H9 (cell line): ENCODE results near the gene PDE8A. TPM values are rescaled to one million over a fixed set of nuclear protein-coding genes. Genes with fewer than 3 reads are reported as not detected.

ENCODE experiments used
- DNase-seq: peaks from one replicate; pipeline ENCODE4 v3.0.0-alpha.2; 2017
- H2AFZ ChIP-seq: one replicate; pipeline ENCODE4 v1.6.1; 2013; ENCODE audit warnings: mild to moderate bottlenecking, low read length, control low read depth, moderate library complexity
- H2AK5ac ChIP-seq: 2 replicates; pipeline ENCODE4 v1.6.1; 2013; ENCODE audit warnings: low read length, control low read depth, mixed read lengths; ENCODE audit not compliant: insufficient read length
- H2BK120ac ChIP-seq: one replicate; pipeline ENCODE4 v1.6.1; 2013; ENCODE audit warnings: low read depth, mild to moderate bottlenecking, low read length, control low read depth, inconsistent platforms; ENCODE audit not compliant: poor library complexity, severe bottlenecking
- H2BK12ac ChIP-seq: 2 replicates; pipeline ENCODE4 v1.6.1; 2013; ENCODE audit warnings: low read length, control low read depth, mixed read lengths, low read depth; ENCODE audit not compliant: insufficient read length
- H2BK15ac ChIP-seq: 2 replicates; pipeline ENCODE4 v1.6.1; 2013; ENCODE audit warnings: low read depth, low read length, control low read depth
- H2BK20ac ChIP-seq: one replicate; pipeline ENCODE4 v1.6.1; 2013; ENCODE audit warnings: low read depth, mild to moderate bottlenecking, low read length, control low read depth, inconsistent platforms; ENCODE audit not compliant: poor library complexity, severe bottlenecking
- H2BK5ac ChIP-seq: 2 replicates; pipeline ENCODE4 v1.6.1; 2013; ENCODE audit warnings: low read length, control low read depth, mixed read lengths; ENCODE audit not compliant: insufficient read length
- H3K14ac ChIP-seq: 2 replicates; pipeline ENCODE4 v1.6.1; 2013; ENCODE audit warnings: low read length, control low read depth; ENCODE audit not compliant: insufficient read depth
- H3K18ac ChIP-seq: 2 replicates; pipeline ENCODE4 v1.6.1; 2013; ENCODE audit warnings: low read depth, mild to moderate bottlenecking, mixed read lengths, low read length, control low read depth; ENCODE audit not compliant: insufficient read length
- H3K23ac ChIP-seq: 2 replicates; pipeline ENCODE4 v1.6.1; 2013; ENCODE audit warnings: low read length, control low read depth, mixed read lengths, low read depth; ENCODE audit not compliant: insufficient read length
- H3K23me2 ChIP-seq: 2 replicates; pipeline ENCODE4 v1.6.1; 2013; ENCODE audit warnings: low read depth, mild to moderate bottlenecking, mixed read lengths, low read length, control low read depth; ENCODE audit not compliant: insufficient read length, poor library complexity, severe bottlenecking
- H3K27ac ChIP-seq: 2 replicates; pipeline ENCODE4 v1.5.1; 2013; ENCODE audit warnings: low read length, control low read depth, mixed read lengths, low read depth; ENCODE audit not compliant: insufficient read length
- H3K27me3 ChIP-seq: 2 replicates; pipeline ENCODE4 v1.6.1; 2013; ENCODE audit warnings: low read length, control low read depth, inconsistent platforms; ENCODE audit not compliant: insufficient read depth
- H3K4ac ChIP-seq: 2 replicates; pipeline ENCODE4 v1.6.1; 2013; ENCODE audit warnings: low read depth, mild to moderate bottlenecking, control low read depth, inconsistent platforms, low read length, moderate library complexity
- H3K4me1 ChIP-seq: 2 replicates; pipeline ENCODE4 v1.6.1; 2013; ENCODE audit warnings: low read length, control low read depth, inconsistent platforms; ENCODE audit not compliant: insufficient read depth
- H3K4me2 ChIP-seq: 2 replicates; pipeline ENCODE4 v1.6.1; 2013; ENCODE audit warnings: low read length, control low read depth, mixed read lengths; ENCODE audit not compliant: insufficient read length, insufficient read depth
- H3K56ac ChIP-seq: 2 replicates; pipeline ENCODE4 v1.6.1; 2013; ENCODE audit warnings: low read depth, mild to moderate bottlenecking, mixed read lengths, low read length, control low read depth; ENCODE audit not compliant: insufficient read length
- H3K79me1 ChIP-seq: 2 replicates; pipeline ENCODE4 v1.6.1; 2013; ENCODE audit warnings: low read depth, mild to moderate bottlenecking, moderate library complexity, low read length, control low read depth, inconsistent platforms; ENCODE audit not compliant: insufficient read depth, poor library complexity, severe bottlenecking
- H3K79me2 ChIP-seq: 2 replicates; pipeline ENCODE4 v1.6.1; 2013; ENCODE audit warnings: low read length, control low read depth, inconsistent platforms; ENCODE audit not compliant: insufficient read depth
- H3K9ac ChIP-seq: 2 replicates; pipeline ENCODE4 v1.6.1; 2013; ENCODE audit warnings: low read length, control low read depth, mixed read lengths; ENCODE audit not compliant: insufficient read length; ENCODE audit errors: extremely low read depth
- H3K9me3 ChIP-seq: one replicate; pipeline ENCODE4 v1.6.1; 2013; ENCODE audit warnings: low read depth, low read length, inconsistent platforms; ENCODE audit not compliant: control insufficient read depth
- H3T11ph ChIP-seq: one replicate; pipeline ENCODE4 v1.6.1; 2013; ENCODE audit warnings: mild to moderate bottlenecking, low read length, control low read depth, inconsistent platforms
- H4K20me1 ChIP-seq: one replicate; pipeline ENCODE4 v1.6.1; 2013; ENCODE audit not compliant: control insufficient read depth, insufficient read length, insufficient read depth
- H4K5ac ChIP-seq: 2 replicates; pipeline ENCODE4 v1.6.1; 2013; ENCODE audit warnings: low read depth, mild to moderate bottlenecking, mixed read lengths, low read length, control low read depth; ENCODE audit not compliant: insufficient read length
- H4K8ac ChIP-seq: replicated peaks from 2 replicates; pipeline ENCODE4 v1.6.1; 2013; ENCODE audit warnings: low read length, control low read depth, mixed read lengths, low read depth; ENCODE audit not compliant: insufficient read length
- H4K91ac ChIP-seq: 2 replicates; pipeline ENCODE4 v1.6.1; 2013; ENCODE audit warnings: low read depth, mild to moderate bottlenecking, moderate library complexity, mixed read lengths, low read length, control low read depth; ENCODE audit not compliant: insufficient read length
- H3K27ac Mint-ChIP-seq, 3 experiments: 2 replicates in 2 of 3; 3 replicates in 1 of 3; pipeline ENCODE4 v1.8.0; 2020 to 2021; ENCODE audit warnings: mixed read lengths in 3 of 3, mild to moderate bottlenecking in 1 of 3, moderate library complexity in 1 of 3
- H3K27me3 Mint-ChIP-seq: 2 replicates; pipeline ENCODE4 v1.8.0; 2021; ENCODE audit warnings: low read depth, mild to moderate bottlenecking, moderate library complexity, mixed read lengths
- H3K36me3 Mint-ChIP-seq, 3 experiments: 2 replicates in 2 of 3; 3 replicates in 1 of 3; pipeline ENCODE4 v1.8.0; 2020 to 2021; ENCODE audit warnings: low read depth in 3 of 3, mixed read lengths in 3 of 3; ENCODE audit not compliant: insufficient read depth in 1 of 3
- H3K4me1 Mint-ChIP-seq, 2 experiments: 2 replicates each; pipeline ENCODE4 v1.8.0; 2020; ENCODE audit warnings: mixed read lengths in 2 of 2
- H3K4me3 Mint-ChIP-seq, 2 experiments: 2 replicates in 1 of 2; 3 replicates in 1 of 2; pipeline ENCODE4 v1.8.0; 2020 to 2021; ENCODE audit warnings: mild to moderate bottlenecking in 2 of 2, mixed read lengths in 2 of 2, moderate library complexity in 1 of 2
- H3K9me3 Mint-ChIP-seq, 2 experiments: 2 replicates in 1 of 2; 3 replicates in 1 of 2; pipeline ENCODE4 v1.8.0; 2020; ENCODE audit warnings: mild to moderate bottlenecking in 2 of 2, mixed read lengths in 2 of 2, moderate library complexity in 1 of 2
- WGBS: extraction: QIAGEN DNeasy Blood & Tissue Kit; methylation state at CpG from one replicate; pipeline ENCODE4 v1.1.7; 2013; ENCODE audit warnings: missing lambda C conversion rate, low lambda C conversion rate, mixed read lengths; ENCODE audit not compliant: insufficient read length; ENCODE audit errors: extremely low coverage; 5-methylcytosine and 5-hydroxymethylcytosine counted together
- total RNA-seq: library from RNA; stranded (reverse); gene quantifications from 2 replicates; pipeline ENCODE4 v1.2.1, GENCODE V29; 2021
- TF ChIP-seq, protein P1 (sequence below): fragments of 200-600 bp; sonication (generic); conservative IDR thresholded peaks from 3 replicates; pipeline ENCODE4 v1.8.0; 2021; ENCODE audit warnings: antibody characterized with exemption, mild to moderate bottlenecking

The PDE8A gene
- total RNA-seq, 1 experiment from 2014 or later = 9.3 TPM

DNA sequence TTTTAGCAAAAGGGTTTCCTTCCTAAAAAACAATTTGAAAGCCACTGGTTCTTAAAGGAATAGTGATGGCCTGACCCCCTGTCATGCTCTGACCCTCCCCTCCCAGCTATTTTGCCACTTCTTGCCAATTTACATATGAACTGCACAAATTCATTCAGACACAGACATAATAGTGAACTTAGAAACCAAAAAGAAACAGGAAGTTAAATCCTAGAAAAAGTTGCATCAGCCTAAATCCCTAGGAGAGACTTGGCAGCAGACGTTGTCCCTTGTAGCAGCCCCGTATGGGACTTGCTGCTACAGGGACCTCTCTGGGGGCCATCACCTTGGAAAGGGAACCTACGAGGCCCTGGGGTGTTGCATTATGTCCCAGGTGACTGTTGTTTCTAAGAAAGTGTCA, 14.3 kb upstream of the PDE8A start:
- Histone ChIP-seq H3T11ph (no peak overlapping the region), H3K4ac (no peak overlapping the region), H3K27me3 (no peaks in the 10 kb centered on the region), H3K4me2 (no peak overlapping the region), H2BK20ac (no peak overlapping the region), H3K18ac (no peak overlapping the region), H3K56ac (no peak overlapping the region), H4K5ac (no peak overlapping the region), H3K9ac (no peak overlapping the region), H3K23me2 (no peaks in the 10 kb centered on the region), H4K20me1 (no peaks in the 10 kb centered on the region), H2AFZ (no peak overlapping the region), H4K91ac (no peak overlapping the region), H2BK120ac (no peak overlapping the region), H2BK12ac (no peak overlapping the region), H3K4me1 (no peaks in the 10 kb centered on the region), H3K79me2 (no peaks in the 10 kb centered on the region), H3K14ac (no peak overlapping the region), H2BK15ac (no peak overlapping the region), H4K8ac (no peak overlapping the region), H2AK5ac (no peak overlapping the region), H3K79me1 (no peaks in the 10 kb centered on the region), H3K9me3 (peaks cover 5% of the 10 kb centered on the region), H3K27ac (no peak overlapping the region), H2BK5ac (no peak overlapping the region), H3K23ac (no peak overlapping the region)
- Mint-ChIP-seq H3K36me3 (peaks cover 11 to 23% (median 23%) of the 10 kb centered on the region in 3 experiments), H3K9me3 (peaks cover 25 to 27% of the 10 kb centered on the region in 2 experiments), H3K27me3 (peaks cover 2% of the 10 kb centered on the region), H3K4me1 (peaks cover 7 to 11% of the 10 kb centered on the region in 2 experiments), H3K4me3 (no peak overlapping the region), H3K27ac (peak overlapping the region in 2 of 3 experiments; percentile 40 to 87; a peak in 1 of 7 replicates)
- TF ChIP-seq, protein P1, sequence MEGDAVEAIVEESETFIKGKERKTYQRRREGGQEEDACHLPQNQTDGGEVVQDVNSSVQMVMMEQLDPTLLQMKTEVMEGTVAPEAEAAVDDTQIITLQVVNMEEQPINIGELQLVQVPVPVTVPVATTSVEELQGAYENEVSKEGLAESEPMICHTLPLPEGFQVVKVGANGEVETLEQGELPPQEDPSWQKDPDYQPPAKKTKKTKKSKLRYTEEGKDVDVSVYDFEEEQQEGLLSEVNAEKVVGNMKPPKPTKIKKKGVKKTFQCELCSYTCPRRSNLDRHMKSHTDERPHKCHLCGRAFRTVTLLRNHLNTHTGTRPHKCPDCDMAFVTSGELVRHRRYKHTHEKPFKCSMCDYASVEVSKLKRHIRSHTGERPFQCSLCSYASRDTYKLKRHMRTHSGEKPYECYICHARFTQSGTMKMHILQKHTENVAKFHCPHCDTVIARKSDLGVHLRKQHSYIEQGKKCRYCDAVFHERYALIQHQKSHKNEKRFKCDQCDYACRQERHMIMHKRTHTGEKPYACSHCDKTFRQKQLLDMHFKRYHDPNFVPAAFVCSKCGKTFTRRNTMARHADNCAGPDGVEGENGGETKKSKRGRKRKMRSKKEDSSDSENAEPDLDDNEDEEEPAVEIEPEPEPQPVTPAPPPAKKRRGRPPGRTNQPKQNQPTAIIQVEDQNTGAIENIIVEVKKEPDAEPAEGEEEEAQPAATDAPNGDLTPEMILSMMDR = no peak
- peak; percentile 3 for DNase-seq
- no CpG with 5 or more reads among the region's 3 CpGs for WGBS
